Neuron (in vitro differentiated cells): ENCODE measurements around the gene ERN1.
"Not testable (repeated sequence)": the region's sequence is repeated elsewhere in the genome, so short reads cannot be mapped to it uniquely, and the experiment has no call there.

Source experiments
- H2AFZ ChIP-seq: one replicate; pipeline ENCODE4 v1.6.1; 2013; ENCODE audit warnings: low read depth, mild to moderate bottlenecking, inconsistent platforms, low read length, moderate library complexity
- H3K27me3 ChIP-seq: one replicate; pipeline ENCODE4 v1.6.1; 2013; ENCODE audit warnings: low read length; ENCODE audit not compliant: insufficient read depth
- H3K36me3 ChIP-seq: one replicate; pipeline ENCODE4 v1.6.1; 2013; ENCODE audit warnings: low read length; ENCODE audit not compliant: insufficient read depth
- H3K4me1 ChIP-seq: one replicate; pipeline ENCODE4 v1.6.1; 2013; ENCODE audit warnings: low read length; ENCODE audit not compliant: insufficient read depth
- H3K4me3 ChIP-seq: 2 replicates; pipeline ENCODE4 v1.5.1; 2013; ENCODE audit warnings: mild to moderate bottlenecking, low read length, moderate library complexity
- H3K9me3 ChIP-seq: one replicate; pipeline ENCODE4 v1.6.1; 2013; ENCODE audit warnings: low read length

Gene ERN1

DNA sequence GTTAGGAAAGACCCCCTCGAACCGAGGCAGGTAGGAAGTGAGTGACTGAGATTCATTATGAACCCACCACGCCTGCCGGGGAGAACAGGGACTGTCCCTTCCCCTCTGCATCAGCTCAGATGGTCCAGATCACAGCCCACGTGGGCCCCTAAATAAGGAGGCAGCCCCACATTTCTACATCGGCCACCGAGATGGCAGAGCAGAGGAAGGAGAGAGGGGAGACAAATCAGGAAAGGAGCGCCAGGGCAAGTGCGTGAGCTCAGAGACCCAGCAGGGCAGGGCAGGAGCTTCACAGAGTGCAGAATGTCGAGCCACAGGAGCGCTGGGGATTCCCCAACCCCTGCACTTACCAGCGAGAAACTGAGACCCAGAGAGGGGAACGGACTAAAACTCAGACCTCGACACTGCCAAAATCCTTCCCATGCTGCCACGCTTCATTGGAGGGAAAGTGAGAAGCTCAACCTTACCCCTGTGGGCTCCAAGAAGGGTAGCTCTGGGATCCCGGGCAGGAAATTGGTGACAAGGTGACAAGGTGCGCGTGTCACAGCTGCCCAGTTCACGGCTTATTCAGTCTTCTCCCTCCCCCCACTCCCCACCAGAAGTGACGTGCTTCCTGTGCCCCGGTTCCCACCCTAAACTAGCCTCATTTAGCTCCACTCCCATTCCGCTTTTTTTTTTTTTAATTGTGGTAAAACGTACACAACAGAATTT lies 109.7 kb downstream of the ERN1 start, which contains the start of gene ICAM2:
ICAM2 (minus strand) TSS at position 578 of the 711 bp plus-strand sequence. CDS start 13,942 bp downstream, outside the sequence.
- Histone ChIP-seq H3K4me1 (no peaks in the 10 kb centered on the region), H2AFZ (no peak within 1 kb of the TSS), H3K4me3 (no peak within 1 kb of the TSS), H3K9me3 (no peaks in the 10 kb centered on the region), H3K36me3 (no peaks in the 10 kb centered on the region), H3K27me3 (no peaks in the 10 kb centered on the region)

DNA sequence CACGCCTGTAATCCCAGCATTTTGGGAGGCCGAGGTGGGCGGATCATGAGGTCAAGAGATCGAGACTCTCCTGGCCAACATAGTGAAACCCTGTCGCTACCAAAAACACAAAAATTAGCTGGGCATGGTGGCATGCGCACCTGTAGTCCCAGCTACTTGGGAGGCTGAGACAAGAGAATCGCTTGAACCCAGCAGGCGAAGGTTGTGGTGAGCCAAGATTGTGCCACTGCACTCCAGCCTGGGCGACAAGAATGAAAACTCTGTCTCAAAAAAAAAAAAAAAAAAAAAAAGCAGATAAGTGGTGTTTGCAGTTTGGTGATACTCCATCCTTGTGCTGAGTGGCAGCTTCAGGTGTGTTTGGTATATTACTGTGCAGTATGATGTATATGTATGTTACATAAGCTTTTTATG lies 110.4 kb downstream of the ERN1 start:
- H3K4me1 ChIP-seq, H2AFZ ChIP-seq, H3K27me3 ChIP-seq, H3K4me3 ChIP-seq, H3K36me3 ChIP-seq, H3K9me3 ChIP-seq: not testable (repeated sequence)

DNA sequence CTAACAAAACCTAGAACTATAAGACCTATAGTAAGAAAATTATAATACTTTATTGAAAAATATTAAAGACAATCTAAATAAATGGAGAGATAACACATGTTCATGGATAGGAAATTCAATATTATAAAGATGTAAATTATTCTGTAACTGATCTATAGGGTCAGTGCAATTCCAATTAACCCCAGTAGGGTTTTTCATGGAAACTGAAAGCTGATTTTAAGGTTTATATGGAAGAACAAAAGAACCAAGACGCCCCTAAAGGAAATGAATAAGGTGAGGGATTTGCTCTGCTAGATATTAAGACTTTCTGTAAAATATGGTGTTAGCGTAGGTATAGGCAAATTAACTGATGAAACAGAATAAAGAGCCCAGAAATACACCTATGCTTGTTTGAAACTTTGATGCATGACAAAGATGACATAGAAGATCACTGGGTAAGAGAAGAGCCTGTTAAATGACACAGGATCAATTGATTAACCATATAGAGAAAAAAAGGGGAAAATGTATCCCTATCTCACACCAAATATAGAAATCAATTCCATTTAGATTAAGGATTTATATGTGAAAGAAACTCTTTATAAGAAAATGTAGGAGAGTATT lies 112.5 kb downstream of the ERN1 start:
- H3K9me3 ChIP-seq, result no peaks in the 10 kb centered on the region
- H3K4me3 ChIP-seq, result no peak overlapping the region
- no peaks in the 10 kb centered on the region for H3K36me3 ChIP-seq
- no peak overlapping the region for H2AFZ ChIP-seq
- H3K27me3 ChIP-seq, result no peaks in the 10 kb centered on the region
- no peaks in the 10 kb centered on the region for H3K4me1 ChIP-seq

DNA sequence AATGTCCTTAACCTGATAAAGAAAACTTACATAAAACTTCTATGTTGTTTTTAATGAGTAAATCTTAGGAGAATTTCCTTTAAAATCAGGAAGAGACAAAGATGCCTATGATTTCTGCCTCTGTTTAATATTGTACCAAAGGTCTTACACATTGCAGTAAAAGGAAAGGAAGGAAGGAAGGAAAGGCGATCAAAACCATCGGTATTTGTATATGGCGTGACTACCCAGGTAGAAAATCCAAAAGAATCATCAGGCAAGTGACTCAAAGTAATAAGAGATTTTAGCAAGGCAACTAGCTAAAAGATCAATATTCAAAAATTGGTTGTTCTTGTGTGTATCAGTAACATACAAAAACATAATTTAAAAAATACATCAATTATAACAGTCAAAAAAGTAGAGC lies 113.0 kb downstream of the ERN1 start:
- Histone ChIP-seq H3K4me3 (no peak overlapping the region), H3K9me3 (no peaks in the 10 kb centered on the region)

DNA sequence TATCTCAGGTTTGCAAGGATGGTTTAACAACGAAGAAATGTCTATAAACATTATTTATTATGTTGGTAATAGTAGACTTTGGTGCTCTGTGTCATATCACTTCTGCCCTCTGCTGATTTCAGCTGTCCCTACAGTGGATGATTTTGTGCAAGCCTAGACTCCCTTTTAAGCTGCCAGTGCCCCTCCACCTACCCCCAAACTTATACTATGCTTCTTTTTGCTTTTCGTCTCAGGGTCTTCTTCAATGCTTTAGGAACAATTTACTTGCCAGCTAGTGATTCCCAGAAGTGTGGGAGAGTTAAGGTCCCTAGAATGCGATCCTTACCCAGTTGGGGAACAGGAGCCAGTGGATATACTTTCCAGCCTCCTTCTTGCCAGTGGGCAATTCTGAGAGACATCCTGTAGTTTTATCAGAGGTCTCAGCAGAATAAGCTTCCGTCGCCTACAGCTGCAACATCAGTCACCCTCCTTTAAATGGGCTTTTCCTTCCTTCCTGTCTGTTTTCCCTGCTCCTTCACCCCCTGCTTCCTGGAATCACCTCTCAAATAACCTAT lies 113.6 kb downstream of the ERN1 start:
- Histone ChIP-seq H3K27me3 (no peaks in the 10 kb centered on the region), H3K4me3 (no peak overlapping the region), H3K4me1 (no peaks in the 10 kb centered on the region), H3K9me3 (no peaks in the 10 kb centered on the region), H3K36me3 (no peaks in the 10 kb centered on the region), H2AFZ (no peak overlapping the region)

More for the DNA sequence above, 113.0 kb downstream of the ERN1 start:
- no peaks in the 10 kb centered on the region for H3K36me3 ChIP-seq
- no peaks in the 10 kb centered on the region for H3K4me1 ChIP-seq
- H3K27me3 ChIP-seq, result no peaks in the 10 kb centered on the region
- no peak overlapping the region for H2AFZ ChIP-seq

DNA sequence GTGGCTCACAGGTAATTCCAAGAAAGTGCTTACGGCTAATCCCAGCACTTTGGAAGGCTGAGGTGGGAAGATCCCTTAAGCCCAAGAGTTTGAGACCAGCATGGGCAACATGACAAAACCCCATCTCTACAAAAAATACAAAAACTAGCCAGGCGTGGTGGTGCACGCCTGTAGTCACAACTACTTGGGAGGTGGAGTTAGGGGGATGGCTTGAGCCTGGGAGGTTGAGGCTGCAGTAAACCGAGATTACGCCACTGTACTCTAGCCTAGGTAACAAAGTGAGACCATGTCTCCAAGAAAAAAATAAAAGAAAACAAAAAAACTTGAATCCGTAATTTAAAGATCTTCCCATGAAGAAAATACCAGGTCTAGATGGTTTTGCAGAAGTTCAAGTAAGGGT lies 114.5 kb downstream of the ERN1 start:
- Histone ChIP-seq H3K9me3 (no peaks in the 10 kb centered on the region), H3K4me3 (no peak overlapping the region), H3K36me3 (no peaks in the 10 kb centered on the region), H3K4me1 (no peaks in the 10 kb centered on the region), H2AFZ (no peak overlapping the region), H3K27me3 (no peaks in the 10 kb centered on the region)

DNA sequence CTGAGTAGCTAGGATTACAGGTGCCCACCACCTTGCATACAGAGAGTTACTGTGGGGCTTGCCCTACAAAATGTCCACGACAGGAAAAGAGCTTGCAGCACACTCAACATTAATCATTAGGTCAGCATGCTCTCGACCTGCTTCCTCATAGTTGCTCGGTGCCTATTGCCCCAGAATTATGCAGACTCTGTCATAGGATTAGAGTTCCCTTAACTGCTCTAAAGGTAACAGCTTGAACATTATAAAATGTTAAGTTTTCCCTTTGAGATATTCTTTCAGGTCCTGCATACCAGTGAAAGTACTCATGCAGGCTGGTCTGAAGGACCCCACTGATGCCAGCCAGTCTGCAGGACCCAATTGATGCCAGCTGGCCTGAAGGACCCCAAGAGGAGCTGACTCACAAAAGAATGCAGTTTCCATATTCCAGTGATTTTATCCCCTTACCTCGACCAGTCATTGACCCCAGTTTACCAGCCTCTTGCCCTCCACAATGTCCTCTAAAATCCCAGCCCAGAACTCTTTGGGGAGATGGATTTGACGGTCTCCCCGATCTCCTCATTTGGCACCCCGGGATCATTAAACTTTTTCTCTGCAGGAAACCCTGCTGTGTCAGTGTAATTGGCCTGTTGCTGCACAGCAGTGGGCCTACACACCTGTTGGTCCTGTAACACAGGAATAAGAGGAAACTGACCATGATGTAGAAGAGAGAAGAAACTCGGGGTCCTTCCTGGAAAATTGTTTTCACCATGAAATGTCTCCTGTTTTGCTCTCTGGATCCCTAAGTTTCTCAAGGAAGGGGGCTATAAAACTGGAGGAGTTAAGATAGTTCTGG lies 120.2 kb downstream of the ERN1 start:
- no peaks in the 10 kb centered on the region for H3K4me1 ChIP-seq
- H3K4me3 ChIP-seq, result no peak overlapping the region
- H2AFZ ChIP-seq, result no peak overlapping the region
- no peaks in the 10 kb centered on the region for H3K36me3 ChIP-seq
- peaks cover 13% of the 10 kb centered on the region for H3K27me3 ChIP-seq
- H3K9me3 ChIP-seq, result no peaks in the 10 kb centered on the region

DNA sequence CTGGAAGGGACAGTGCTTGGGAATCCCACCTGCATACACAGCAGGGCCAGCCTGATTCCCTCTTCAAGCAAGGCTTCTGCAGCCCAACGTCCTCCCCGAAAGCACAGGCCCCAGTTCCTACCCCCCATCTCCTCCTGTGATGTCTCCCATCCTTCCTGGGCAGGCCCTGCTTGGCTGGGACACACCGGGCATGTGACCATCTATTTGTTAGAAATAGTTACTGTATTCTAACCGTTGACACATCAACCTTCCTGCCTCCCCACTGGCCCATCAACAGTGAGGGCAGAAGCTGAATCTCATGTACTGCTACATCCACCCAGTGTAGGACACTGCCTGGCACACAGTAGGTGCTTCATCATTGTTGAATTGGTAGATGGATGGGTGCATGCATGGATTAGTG lies 121.1 kb downstream of the ERN1 start:
- no peak overlapping the region for H2AFZ ChIP-seq
- no peaks in the 10 kb centered on the region for H3K4me1 ChIP-seq
- no peak overlapping the region for H3K4me3 ChIP-seq

DNA sequence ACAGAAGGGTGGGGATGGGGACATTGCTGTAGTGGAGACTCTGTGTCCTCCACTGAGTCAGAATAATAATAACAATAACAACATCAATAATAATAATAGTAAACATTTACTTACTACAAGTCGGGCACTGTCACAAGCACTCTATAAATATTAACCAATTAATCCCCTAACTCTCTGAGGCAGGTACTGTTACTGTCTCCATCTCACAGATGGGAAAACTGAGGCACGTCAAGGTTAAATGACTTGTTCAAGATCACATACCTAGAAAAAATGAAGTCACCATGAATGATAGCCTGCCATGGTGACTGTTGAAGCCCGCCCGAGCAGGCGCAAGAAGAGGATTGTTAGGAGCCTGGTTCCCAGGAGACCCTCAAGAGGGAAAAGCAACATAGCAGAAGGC lies 121.6 kb downstream of the ERN1 start:
- Histone ChIP-seq H2AFZ (no peak overlapping the region), H3K27me3 (peaks cover 20% of the 10 kb centered on the region), H3K4me3 (no peak overlapping the region), H3K4me1 (no peaks in the 10 kb centered on the region), H3K9me3 (no peaks in the 10 kb centered on the region), H3K36me3 (no peaks in the 10 kb centered on the region)

More for the DNA sequence above, 121.1 kb downstream of the ERN1 start:
- Histone ChIP-seq H3K27me3 (peaks cover 18% of the 10 kb centered on the region), H3K36me3 (no peaks in the 10 kb centered on the region), H3K9me3 (no peaks in the 10 kb centered on the region)

DNA sequence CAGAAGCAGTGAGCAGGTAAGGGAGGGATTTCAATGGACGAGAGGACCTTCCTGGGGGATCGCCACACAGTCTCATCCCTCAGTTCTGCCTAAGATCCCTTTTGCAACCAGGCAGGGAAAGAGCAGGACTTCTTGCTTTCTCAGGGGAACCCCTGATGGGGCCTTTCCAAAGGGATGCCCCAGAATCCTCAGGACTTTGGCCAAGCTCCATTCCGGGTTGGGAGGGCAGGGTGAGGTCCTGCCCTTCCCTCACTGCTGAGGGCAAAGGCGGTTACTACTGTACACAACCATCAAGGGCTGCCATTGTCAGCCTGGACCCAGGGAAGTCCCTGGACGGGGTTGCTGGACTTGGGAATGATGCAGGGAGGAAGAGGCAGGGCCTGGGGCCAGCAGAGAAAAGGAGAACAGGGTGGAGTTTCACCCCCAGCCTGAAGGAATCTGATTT lies 122.1 kb downstream of the ERN1 start:
- Histone ChIP-seq H3K4me3 (no peak overlapping the region), H3K27me3 (peaks cover 20% of the 10 kb centered on the region), H3K9me3 (no peaks in the 10 kb centered on the region), H3K36me3 (no peaks in the 10 kb centered on the region), H2AFZ (no peak overlapping the region), H3K4me1 (no peaks in the 10 kb centered on the region)

DNA sequence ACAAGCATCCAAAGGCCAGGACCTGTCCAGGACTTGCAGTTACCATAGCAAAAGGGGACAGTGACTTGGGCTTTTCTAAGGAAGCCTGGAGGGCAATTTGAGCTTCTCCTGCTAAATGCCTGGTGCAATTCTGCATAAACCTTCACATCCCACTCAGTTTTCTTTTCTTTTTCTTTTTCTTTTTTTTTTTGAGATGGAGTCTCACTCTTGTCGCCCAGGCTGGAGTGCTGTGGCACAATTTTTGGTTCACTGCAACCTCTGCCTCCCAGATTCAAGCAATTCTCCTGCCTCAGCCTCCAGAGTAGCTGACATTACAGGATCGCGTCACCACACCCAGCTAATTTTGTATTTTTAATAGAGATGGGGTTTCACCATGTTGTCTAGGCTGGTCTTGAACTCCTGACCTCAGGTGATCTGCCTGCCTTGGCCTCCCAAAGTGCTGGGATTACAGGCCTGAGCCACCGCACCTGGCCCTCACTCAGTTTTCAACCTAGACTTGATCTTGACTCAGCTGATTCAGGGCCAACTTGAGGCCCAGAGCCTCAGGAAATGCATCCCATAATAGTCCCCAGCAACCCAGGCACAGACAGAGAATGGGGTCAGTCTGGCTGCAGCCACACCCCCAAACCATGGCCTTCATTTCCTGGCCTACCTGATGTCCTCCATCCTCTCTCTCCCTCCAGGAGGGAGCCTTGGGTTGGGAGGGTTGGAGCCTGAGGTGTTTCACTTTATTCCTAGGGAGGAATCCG lies 122.7 kb downstream of the ERN1 start:
- H3K27me3 ChIP-seq, result peaks cover 20% of the 10 kb centered on the region
- H3K4me3 ChIP-seq, H2AFZ ChIP-seq, H3K4me1 ChIP-seq, H3K9me3 ChIP-seq, H3K36me3 ChIP-seq: not testable (repeated sequence)

DNA sequence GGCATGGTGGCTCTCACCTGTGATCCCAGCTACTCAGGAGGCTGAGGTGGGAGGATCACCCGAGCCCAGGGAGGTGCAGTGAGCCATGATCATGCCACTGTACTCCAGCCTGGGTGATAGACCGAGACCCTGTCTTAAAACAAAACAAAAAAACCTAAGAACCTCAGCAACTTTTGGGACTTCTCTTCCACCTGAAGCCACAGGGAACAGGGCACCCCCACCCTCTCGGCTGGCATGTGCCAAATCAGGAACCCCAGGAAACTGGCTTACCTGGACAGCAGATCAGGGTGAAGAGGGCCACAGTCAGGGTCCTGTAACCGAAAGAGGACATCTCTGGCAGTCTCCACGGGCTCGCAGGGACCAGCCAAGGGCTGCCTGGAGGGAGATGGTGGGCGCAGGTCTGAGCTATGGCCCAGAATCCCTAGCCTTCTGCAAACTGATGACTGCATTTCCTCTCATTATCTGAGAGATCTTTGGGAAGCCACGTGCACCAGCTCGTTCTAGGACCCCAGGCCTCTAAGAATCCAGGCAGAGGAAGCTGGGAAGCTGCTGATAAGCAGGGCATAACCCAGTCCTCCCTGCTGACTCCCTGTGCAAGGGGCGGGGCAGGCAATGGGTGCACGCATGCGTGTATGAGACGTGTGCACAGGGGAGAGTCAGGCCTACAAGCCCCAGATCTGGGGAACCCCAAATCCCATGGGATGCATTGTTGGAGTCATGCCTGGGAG lies 123.4 kb downstream of the ERN1 start:
- H3K4me1 ChIP-seq, result no peaks in the 10 kb centered on the region
- H3K4me3 ChIP-seq, result no peak overlapping the region
- no peaks in the 10 kb centered on the region for H3K36me3 ChIP-seq
- no peak overlapping the region for H2AFZ ChIP-seq
- peaks cover 20% of the 10 kb centered on the region for H3K27me3 ChIP-seq
- H3K9me3 ChIP-seq, result no peaks in the 10 kb centered on the region
